ENCODE measurements around the gene CUL4A.

GRCh38 chr13:113162783-113163685 is 46.4 kb upstream of the CUL4A start:
- TF ChIP-seq, protein P1, sequence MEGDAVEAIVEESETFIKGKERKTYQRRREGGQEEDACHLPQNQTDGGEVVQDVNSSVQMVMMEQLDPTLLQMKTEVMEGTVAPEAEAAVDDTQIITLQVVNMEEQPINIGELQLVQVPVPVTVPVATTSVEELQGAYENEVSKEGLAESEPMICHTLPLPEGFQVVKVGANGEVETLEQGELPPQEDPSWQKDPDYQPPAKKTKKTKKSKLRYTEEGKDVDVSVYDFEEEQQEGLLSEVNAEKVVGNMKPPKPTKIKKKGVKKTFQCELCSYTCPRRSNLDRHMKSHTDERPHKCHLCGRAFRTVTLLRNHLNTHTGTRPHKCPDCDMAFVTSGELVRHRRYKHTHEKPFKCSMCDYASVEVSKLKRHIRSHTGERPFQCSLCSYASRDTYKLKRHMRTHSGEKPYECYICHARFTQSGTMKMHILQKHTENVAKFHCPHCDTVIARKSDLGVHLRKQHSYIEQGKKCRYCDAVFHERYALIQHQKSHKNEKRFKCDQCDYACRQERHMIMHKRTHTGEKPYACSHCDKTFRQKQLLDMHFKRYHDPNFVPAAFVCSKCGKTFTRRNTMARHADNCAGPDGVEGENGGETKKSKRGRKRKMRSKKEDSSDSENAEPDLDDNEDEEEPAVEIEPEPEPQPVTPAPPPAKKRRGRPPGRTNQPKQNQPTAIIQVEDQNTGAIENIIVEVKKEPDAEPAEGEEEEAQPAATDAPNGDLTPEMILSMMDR (IDR thresholded peaks at IDR 0.05; ENCODE audit: borderline replicate concordance, extremely low read depth, low read length, poor library complexity, severe bottlenecking), result no peak
- TF ChIP-seq EZH2 (IDR thresholded peaks at IDR 0.05; ENCODE audit: borderline replicate concordance, low read depth, low read length, severe bottlenecking), result no peak

All from DND-41 (cell line).